Muscle of arm (tissue), 12 donors: ENCODE data around the gene ABLIM2. TPM values are rescaled to one million over a fixed set of nuclear protein-coding genes. Genes with fewer than 3 reads are reported as not detected.
A peak's percentile ranks its signal among the peaks of the same experiment; 100 is the strongest.

Experiments used
- DNase-seq: peaks from one replicate; pipeline ENCODE4 v3.0.0-alpha.2; 2013
- polyA plus RNA-seq, 12 donors: library from polyadenylated mRNA; unstranded; fragments of 120-200 nt; gene quantifications; one replicate each; pipeline ENCODE4 v1.2.1, GENCODE V29; 2013; ENCODE audit not compliant: insufficient read length in 12 of 12

ABLIM2 gene
- polyA plus RNA-seq, 12 donors, result 3.8 to 23.0 (median 14.9) TPM; not detected in 1

DNA sequence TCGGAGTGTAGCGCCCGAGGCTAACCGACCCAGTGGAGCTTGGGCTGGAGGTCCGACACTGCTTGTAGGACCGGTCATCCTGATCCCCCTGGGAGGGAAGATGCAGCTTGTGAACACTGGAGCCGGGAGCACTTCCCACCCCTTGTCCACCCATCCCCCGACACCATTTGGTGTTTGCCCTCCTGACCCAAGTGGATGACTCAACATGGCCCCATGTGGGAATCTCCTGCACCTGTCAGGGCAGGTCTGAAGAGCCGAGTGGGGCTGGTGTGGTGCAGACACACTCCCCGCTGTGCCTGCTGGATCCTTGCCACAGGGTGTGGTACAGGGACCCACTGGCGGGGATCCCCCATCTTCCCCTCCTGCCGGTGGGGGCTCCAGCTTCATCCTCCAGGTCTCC is 128.9 kb downstream of the ABLIM2 start:
- DNase-seq, result no peak

DNA sequence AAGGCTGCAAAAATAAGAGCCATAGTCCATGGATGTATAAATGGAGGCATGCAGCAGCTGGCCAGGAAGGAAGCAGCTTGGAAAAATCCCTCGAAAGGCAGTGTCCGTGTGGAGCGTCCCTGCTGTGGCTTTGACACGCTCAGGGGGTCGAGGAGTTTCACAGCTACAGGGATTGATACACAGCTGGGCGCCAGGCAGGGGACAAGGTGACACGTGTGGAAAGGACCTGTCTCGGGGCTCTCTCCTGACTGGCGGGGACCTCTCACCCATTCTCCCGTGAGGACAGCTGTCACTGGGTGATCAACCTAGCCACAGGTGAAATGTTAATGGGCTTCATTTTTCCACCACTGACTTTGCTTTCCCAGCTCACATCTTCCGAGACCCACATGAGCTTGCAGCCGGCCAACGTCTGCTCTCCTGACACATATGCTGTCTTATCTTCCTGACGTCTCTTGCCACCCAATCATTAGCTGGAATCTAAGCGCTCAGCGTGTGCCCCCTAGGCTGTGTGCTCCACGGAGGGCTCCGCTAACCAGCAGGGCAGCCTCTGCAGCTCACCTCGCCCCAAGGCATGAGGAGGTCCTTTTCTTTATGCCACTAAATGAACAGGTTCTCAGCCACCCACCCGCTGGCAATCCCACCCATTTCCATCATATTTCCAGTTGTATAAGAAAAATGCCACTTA is 129.6 kb downstream of the ABLIM2 start:
- no peak for DNase-seq

DNA sequence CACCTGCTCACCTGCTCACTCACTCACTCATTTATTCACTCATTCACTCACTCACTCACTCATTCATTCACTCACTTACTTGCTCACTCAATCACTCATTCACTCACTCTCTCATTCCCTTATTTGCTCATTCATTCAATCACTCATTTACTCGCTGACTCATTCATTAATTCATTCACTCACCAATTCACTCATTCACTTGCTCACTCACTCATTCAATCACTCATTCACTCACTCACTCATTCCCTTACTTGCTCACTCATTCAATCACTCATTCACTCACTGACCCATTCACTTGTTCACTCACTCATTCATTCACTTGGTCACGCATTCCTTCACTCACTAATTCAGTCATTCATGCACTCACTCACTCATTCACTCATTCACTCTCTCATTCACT is 130.2 kb downstream of the ABLIM2 start:
- DNase-seq, result no peak

DNA sequence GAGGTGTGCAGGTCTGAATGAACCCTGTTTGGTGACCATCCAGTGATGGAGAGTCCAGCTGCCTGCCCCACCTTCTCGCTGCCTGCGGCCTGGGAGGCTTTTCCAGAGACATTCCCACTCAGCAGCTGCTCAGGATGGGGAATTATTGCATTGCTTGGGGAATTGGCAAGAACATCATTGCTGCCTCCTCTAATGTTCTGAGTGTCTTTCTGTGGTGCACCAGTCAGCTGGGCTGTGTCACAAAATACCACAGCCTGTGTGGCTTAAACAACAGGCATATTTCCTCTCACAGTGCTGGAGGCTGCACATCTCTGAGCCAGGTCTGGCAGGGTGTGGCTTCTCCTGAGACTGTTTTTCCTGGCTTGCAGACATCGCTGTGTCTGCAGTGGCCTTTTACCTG is 132.2 kb downstream of the ABLIM2 start:
- no peak for DNase-seq

DNA sequence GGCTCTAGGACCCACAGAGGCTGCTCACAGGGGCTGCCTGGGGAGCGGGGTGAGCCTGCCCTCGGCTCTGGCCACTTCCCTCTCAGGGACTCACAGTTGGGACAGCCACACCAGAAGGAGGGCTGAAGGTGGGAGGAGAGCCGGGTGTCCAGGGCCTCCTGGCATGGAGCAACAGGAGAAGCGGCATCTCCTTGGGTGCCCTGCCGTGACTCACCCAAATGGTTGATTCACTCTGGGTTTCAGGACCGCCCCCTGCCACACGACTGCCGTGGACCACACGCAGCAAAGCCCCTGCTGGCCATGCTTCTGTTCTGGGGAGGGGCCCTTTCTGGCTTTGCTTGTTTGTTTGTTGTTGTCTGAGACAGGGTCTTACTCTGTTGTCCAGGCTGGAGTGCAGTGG is 132.9 kb downstream of the ABLIM2 start:
- no peak for DNase-seq

DNA sequence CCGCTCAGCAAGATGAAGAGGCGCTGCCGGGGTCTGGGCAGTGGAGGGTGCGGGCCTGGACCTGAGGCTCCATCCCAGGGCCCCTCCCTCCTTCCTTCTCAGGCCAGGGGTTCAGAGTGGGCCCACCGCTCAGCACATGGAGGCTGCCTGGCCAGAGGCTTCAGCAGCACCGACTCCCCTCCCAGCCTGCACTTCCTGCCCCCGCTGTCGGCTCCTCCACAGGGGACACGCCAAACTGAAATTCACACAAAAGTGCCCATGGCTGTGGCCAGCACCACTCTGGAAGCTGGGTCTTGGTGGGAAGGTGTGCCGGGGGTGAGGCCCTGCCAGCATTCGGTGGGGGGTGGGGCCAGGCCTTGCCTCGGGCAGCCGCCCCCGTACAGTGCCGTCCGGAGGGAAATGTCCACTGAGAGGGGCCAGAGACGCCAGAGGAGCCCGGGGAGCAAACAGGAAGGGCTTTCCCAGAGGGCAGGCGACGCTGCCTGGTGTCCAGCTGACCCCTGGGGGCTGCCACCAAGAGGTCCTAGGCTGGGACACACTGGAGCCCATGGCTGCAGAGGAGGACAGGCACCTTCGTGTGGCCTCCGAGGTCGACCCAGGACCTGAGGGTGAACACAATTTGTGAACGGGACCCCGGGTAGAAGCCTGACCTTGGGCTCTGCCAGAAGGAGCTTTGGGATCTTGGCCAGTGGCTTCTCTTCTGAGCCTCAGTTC is 134.4 kb downstream of the ABLIM2 start:
- no peak for DNase-seq

DNA sequence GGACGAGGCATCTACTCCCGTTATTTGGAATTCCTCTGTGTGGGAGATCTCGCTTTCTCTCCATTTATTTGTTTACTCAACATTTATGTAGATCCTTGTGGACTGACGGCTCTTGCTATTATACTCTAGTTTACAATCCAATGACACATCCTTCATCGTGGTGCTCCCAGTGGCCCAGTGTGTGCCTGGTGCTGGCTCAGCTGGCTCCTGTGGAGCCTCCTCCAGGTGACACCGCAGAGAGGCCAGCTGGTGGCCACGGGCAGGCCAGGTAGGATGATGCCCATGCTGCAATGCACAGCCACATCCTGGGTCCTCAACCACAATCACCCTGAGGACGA is 134.9 kb downstream of the ABLIM2 start:
- DNase-seq, result no peak

DNA sequence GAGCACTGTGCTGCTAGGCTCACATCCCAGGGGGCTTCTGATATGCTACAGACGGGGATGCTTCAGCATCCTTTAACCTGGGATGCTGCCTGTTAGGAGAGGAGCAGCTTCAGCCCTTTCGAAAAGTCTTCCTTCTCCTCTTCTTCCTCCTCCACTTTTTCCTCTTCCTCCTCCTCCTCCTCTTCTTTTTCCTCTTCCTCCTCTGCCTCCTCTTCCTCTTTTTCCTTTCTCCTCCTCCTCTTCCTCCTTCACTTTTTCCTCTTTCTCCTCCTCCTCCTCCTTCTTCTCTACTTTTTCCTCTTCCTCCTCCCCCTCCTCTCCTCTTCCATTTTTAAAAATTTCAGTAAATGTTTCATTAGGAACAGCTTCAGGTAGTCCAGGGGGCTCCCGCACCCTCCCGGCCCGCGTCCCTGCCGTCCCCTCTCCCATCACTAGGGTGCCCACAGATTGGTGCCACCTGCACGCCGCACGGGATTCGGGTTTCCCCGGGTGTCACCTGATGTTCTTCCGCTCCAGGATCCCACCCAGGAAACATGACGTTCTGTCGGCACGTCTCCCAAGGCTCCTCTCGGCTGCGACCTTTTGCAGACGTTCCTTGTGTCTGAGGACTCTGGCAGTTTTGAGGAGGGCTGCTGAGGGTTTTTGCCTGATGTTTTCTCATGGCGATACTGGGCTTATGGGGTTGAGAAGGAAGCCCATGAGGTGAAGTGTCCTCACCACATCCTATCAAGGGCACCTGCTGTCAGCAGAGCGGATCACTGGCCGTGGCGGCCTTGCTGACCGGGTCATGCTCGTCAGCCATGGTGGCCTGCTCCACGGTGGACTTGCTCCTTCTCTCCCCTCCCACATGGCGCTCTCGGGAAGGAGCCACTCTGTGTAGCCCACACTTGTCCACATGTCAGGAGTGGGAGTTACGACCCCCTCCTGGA is 135.6 kb downstream of the ABLIM2 start:
- no peak for DNase-seq

DNA sequence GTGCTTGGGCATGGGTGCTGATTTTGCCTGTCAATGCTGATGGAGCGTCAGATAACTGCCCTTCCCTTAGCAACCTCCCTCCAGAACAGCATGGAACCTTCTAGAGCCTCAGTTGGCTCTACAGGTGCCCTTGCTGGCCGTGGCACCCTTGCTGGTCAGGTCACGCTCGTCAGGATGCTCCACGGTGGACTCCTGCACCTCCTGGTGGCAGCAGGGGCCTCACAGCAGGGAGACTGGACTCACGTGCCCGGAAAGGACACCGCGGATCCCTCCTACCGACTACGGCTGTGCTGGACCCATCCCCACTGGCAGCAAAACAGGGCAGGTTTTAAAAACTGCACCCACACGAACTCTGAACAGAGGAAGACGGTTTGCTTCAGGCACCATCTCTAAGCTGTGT is 136.8 kb downstream of the ABLIM2 start:
- no peak for DNase-seq

DNA sequence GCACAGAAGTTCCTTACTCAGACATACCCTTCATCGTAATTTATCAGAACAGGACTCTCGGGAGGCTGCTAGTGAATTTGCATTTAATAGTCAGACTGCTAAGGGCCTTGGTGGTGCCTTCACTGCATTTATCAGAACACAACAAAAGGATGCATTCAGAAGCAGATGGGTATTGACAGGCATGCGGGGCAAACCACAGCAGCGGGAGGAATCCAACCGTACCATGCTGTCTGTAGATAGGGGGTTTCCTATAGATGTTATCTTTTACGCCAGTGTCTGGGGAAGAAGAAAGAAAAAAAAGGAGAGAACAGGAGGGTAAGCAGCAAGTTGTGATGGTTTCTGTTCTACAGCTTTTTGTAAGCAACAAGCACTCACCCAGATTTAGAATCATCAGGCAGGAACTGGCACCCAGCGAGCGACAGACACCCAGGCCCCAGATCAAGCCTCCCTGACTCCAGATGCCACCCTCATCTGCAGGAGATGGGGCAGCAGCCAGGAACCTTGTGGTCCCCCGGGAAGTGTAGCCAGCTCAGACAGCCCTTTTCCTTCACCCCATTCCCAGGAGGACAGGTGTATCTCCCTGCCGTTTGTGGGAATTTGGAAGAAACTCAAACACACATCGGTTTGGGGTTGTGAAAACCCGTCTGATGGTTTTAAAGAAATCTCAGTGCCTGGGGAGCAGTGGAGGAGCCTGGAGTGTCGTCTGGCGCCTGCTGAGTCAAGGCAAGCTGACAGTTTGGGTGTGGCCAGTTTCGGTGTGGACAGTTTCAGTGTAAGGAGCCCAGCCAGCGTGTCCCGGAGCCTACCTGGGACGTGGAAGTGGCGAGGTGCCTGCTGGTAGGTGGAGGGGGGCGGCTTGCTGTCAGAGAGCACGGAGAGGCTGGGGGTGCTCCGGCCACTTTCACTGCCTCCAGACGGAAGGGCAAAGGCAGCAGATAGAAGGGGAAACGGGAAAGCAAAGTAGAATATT is 138.9 kb downstream of the ABLIM2 start:
- DNase-seq, result no peak

DNA sequence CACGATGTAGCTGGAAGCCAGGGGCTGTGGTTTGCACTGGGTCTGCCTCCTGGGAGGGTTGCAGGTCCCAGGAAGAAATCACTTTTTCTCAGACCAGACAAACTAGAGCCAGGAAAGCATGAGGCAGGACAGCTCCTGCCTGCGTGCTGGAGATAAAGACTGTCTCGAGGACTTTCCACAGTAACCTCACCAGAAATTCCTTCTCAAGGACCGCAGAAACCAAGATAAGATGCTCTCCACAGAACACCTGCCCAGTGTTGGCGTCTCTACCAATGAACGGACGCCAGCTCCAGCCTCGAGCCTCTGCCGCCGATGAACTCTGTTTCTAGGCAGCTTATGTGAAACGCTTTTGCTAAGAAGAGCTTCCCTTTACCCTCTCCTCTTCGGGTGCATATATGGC is 142.1 kb downstream of the ABLIM2 start:
- no peak for DNase-seq

DNA sequence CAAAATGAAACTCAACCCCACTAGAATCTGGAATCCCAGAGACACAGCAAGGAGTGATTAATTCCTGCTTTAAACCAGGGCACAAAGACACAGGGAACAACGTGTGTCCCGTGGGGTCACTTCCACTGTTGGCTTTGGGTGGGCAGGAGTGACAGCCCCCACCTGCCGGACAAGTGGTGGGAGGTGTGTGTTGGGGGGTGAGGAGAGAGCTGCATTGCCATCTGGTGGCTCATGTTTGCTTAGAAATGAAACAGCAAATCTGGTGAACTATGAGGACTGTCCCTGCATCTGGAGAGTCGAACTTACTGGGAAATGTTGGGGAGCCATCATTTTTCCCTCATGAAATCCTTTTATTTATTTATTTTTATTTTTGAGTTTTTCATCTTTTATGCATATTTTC is 143.1 kb downstream of the ABLIM2 start:
- DNase-seq, result peak; percentile 29

DNA sequence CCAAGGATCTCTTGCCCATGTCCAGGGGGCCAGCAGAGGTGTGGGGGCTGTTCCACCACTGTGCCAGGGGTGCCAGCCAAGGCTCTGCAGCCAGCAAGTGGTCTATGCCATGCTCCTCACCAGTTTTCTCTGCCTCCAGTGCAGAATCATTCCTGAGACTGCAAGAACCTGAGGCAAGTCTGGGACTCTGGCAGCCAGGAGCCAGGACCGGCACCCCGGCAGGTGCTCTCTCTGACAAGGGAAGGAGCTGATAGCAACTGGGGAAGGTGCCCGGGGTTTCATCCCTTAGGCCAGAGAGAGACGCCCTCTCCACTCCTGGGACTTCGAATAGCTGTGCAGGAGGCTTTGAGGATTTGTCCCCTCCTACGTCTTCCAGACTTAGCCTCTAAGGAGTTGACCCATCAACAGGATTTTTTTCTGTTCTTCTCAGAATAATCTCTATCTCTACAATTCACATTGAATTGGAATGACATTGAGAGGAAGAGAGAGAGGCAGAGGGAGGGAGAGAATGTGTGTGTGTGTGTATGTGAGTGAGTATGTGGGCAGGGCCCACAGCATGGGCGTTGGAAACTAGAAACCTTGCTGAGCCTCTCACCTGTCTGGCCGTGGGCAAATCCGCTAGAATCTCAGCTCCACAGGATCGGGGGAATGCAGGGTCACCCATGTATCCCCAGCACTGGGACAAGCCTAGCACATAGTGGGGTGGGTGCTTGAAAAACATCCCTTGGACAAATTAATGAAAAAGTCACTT is 144.5 kb downstream of the ABLIM2 start:
- no peak for DNase-seq

DNA sequence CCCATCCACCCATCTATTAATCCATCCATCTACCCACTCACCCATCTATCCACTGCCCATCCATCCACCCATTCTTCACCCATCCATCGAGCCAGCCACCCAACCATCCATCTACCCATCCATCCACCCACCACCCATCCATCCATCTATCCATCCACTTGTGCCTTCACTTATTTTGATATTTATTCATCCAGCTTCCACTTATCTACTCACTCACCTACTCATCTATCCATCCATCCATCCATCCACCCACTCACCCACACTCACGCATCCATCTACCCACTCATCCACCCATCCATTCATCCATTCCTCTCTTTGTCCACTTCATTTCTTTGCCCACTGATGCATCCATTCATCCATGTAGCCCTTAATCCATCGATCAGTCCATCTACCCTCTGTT is 146.1 kb downstream of the ABLIM2 start:
- no peak for DNase-seq

DNA sequence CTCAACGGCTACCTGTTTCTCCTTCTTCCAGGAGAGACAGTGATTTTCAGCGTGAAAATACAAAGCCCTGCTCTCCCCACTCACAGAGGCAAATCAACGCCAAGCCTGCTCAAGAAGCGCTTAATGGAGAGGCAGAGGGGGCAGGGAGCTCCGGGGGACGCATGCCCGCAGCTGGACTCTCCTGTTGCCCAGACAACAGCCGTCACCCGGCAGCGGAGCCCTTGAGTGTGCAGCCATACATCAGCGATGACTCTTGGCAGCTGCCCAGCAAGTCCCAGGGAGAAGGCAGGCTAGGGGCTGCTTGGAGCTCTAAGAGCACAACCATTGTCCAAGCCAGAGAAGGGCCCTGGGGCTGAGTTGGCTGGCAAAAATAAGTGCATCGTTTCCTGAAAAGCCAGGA is 148.0 kb downstream of the ABLIM2 start:
- peak; percentile 61 for DNase-seq

DNA sequence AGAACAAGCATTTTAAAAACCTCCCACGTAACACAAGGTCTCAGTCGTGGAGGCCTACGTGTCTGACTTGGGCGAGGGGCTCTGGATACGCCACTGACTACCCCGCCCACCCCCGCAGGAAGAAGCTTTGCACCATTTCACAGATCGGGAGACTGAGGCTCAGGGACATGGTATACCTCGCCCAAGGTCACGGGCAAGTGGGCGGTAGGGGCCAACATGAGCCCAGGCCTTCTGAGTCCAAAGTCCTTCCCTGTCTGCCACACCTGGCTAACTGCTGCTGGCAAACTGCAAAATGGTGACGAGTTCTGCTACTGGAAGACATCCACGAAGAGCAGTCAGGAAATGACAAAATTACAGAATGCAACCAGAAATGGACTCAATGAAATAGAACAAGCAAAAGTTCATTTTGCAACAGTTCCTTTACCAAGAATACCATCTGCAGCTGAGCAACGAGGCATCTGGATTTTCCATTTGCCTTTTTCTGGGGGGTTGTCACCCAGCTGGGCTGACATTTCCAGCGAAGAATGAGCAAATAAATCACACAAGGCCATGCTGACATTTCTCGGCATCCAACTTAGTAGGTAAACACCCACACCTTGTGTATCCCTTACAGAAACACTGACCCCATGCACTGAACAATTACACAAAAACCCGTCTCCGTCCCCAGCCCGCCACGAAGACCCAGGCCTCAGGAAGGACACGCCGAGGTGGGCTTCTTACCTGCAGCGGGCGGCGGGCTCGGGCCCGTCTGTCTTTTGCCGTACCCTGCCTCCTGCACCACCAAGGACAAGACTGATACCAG is 148.7 kb downstream of the ABLIM2 start:
- no peak for DNase-seq

DNA sequence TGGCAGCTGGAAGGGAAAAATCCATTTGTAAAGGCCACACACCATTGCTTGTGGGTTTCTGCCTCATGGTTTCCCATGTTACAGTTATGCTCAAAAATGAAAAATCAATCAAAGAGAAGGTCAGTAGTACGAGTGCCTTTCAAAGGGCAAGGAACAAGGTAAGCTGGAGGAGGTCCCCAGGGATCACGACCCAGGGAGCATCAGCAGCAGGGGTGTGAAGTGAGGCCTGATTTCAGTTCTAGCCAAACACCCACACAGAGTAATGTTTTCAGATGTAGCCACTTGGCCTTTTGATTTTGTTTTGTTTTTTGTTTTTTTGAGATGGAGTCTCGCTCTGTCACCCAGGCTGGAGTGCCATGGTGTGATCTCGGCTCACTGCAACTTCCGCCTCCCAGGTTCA is 149.5 kb downstream of the ABLIM2 start:
- DNase-seq, result no peak

DNA sequence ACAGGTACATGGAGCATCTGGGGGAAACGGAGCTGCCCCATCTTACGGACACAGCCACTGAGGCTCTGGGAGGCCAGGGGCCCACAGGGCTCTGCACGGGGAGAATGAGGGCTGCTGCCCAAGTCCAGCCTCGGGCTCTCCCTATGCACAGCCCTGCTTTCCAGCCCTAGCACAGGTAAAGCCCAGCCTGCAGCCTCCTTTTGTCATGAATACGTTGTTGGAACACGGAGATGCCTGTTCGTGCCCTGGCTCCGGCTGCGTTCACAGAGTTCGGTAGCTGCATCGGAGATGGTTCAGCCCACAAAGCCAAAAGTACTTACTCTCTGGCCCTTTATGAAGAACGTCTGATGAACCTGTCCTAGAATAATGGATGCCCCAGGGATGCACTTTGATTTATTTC is 150.2 kb downstream of the ABLIM2 start:
- DNase-seq, result no peak

DNA sequence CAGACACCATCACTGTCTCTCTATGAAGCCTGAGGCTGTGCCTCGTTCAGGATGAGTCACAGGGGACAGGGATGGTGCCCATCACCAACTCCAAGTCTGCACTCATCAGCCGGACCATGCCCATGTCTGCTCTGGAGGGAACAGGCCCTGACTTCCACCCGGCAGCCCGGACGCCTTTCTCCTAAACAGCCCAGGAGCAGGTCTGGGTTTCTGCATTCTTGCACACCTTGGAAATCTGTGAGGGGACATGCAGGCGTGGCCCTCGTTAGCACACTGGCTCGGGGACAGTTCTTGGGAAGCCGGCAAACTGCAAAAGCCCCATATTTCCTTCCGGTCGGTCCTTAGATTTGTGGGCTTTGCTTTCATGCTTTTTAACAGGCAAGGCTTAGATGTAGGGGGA is 151.0 kb downstream of the ABLIM2 start:
- no peak for DNase-seq

DNA sequence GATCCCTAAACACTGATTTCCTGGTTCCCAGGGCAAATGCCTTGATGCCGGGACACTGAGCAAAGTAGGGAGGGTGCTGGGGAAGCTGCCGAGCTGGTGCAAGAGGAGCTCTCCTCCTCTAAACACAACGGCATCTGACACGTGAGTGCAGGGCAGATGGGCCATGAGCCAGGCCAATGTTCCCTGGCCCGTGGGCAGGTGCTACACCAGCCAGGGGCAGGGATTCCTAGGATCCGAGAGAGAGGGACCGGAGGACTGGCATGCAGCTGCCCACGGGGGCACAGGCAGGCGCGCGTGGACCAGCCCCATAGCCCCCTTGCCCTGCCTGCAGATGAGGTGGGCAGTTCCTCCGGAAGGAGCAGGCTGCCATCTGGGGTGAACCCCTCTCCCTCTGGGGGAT is 152.1 kb downstream of the ABLIM2 start:
- no peak for DNase-seq
